Upper lobe of left lung (tissue), 6 donors: ENCODE results near the gene SLC22A1. TPM values are rescaled to one million over a fixed set of nuclear protein-coding genes. Genes with fewer than 3 reads are reported as not detected.
"Not testable (repeated sequence)": the region's sequence is repeated elsewhere in the genome, so short reads cannot be mapped to it uniquely, and the experiment has no call there.

Experiments
- ATAC-seq, 2 donors: fragments of 200-7000 bp; cut with Tn5 transposase; one replicate each; pipeline ENCODE4 v1.9.1; 2022; ENCODE audit warnings: mild to moderate bottlenecking in 2 of 2, moderate library complexity in 2 of 2; ENCODE audit not compliant: low FRiP score in 2 of 2
- DNase-seq, 2 donors: peaks; one replicate each; pipeline ENCODE4 v3.0.0-alpha.2; 2019 to 2020
- H3K27ac ChIP-seq, 4 donors: fragments of 200-600 bp; sonication (generic); one replicate each; pipeline ENCODE4 v1.5.1; 2016 to 2019
- H3K27me3 ChIP-seq, 4 donors: fragments of 200-600 bp; sonication (generic); one replicate each; pipeline ENCODE4 v1.5.1; 2017 to 2019
- H3K36me3 ChIP-seq, 4 donors: fragments of 200-600 bp; sonication (generic); one replicate each; pipeline ENCODE4 v1.5.1; 2016 to 2019
- H3K4me1 ChIP-seq, 4 donors: fragments of 200-600 bp; sonication (generic); one replicate each; pipeline ENCODE4 v1.5.1; 2018 to 2019
- H3K4me3 ChIP-seq, 4 donors: fragments of 200-600 bp; sonication (generic); one replicate each; pipeline ENCODE4 v1.5.1; 2017 to 2019; ENCODE audit warnings: mild to moderate bottlenecking in 2 of 4, moderate library complexity in 1 of 4
- H3K9me3 ChIP-seq, 4 donors: fragments of 200-600 bp; sonication (generic); one replicate each; pipeline ENCODE4 v1.5.1; 2018 to 2019
- EP300 ChIP-seq, 4 donors: sonication (generic); formaldehyde crosslinking; IDR thresholded peaks; one replicate each; pipeline ENCODE4 v1.5.1; 2017; ENCODE audit warnings: antibody characterized with exemption in 4 of 4, control low read depth in 2 of 4
- POLR2A ChIP-seq, 4 donors: fragments of 450-650 bp; IDR thresholded peaks; one replicate each; pipeline ENCODE4 v1.5.1; 2016 to 2017; ENCODE audit warnings: antibody characterized with exemption in 4 of 4, mild to moderate bottlenecking in 2 of 4
- POLR2AphosphoS5 ChIP-seq, 2 donors: sonication (generic); formaldehyde crosslinking; IDR thresholded peaks; one replicate each; pipeline ENCODE4 v1.5.1; 2017; ENCODE audit warnings: antibody characterized with exemption in 2 of 2
- WGBS, 2 donors: methylation state at CpG; one replicate each; pipeline ENCODE4 v1.1.5; 2017 to 2018; 5-methylcytosine and 5-hydroxymethylcytosine counted together
- total RNA-seq, 6 donors: library from RNA; depleted of rRNA in 4 of 6; stranded (reverse); fragments of >200 nt in 4 of 6; gene quantifications; one replicate each; pipeline versions ENCODE4 v1.1.0 to v1.2.1, GENCODE V29; 2016 to 2021
- TF ChIP-seq, protein P1 (sequence below), 6 experiments: fragments of 450-650 bp in 4 of 6; fragments of 200-600 bp in 2 of 6; sonication (generic) in 2 of 6; IDR thresholded peaks; one replicate each; pipeline ENCODE4 v1.5.1; 2016 to 2019; ENCODE audit warnings: antibody characterized with exemption in 6 of 6
- donor health status: DM: no; HTN: no; CAD: no; lungs with moderate emphysema.
- donor health status: DM: no; HTN: yes; CAD: no; lungs with severe emphysema.

The SLC22A1 gene
- total RNA-seq, 6 donors from 2014 or later, result 0.67 to 4.2 (median 2.0) TPM

DNA sequence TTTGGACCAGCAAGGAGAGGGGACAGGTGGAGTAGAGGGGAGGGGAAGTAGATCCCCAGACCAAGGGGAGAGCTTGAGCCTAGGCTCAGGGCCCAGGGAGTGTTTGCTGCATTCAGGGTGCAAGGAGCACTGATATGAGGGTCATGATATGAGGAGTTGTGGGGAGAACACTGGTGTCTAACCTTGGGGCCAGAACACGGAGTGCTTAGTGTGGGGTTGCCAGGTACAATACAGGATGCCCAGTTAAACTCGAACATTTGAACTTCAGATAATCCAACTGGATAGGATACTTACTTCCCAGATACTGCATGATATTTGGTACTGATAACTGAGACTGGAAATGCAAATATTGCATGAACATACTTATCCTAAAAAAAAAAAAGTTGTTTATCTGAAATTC lies 2.4 kb downstream of the SLC22A1 start:
- no peak overlapping the region for H3K27ac ChIP-seq
- H3K4me1 ChIP-seq, result no peaks in the 10 kb centered on the region
- no peaks in the 10 kb centered on the region for H3K27me3 ChIP-seq
- no peak for TF ChIP-seq POLR2AphosphoS5 (IDR thresholded peaks at IDR 0.05)
- TF ChIP-seq, protein P1, sequence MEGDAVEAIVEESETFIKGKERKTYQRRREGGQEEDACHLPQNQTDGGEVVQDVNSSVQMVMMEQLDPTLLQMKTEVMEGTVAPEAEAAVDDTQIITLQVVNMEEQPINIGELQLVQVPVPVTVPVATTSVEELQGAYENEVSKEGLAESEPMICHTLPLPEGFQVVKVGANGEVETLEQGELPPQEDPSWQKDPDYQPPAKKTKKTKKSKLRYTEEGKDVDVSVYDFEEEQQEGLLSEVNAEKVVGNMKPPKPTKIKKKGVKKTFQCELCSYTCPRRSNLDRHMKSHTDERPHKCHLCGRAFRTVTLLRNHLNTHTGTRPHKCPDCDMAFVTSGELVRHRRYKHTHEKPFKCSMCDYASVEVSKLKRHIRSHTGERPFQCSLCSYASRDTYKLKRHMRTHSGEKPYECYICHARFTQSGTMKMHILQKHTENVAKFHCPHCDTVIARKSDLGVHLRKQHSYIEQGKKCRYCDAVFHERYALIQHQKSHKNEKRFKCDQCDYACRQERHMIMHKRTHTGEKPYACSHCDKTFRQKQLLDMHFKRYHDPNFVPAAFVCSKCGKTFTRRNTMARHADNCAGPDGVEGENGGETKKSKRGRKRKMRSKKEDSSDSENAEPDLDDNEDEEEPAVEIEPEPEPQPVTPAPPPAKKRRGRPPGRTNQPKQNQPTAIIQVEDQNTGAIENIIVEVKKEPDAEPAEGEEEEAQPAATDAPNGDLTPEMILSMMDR (IDR thresholded peaks at IDR 0.05), result no peak
- no peak for TF ChIP-seq POLR2A (IDR thresholded peaks at IDR 0.05)
- no peak for TF ChIP-seq EP300 (IDR thresholded peaks at IDR 0.05)
- WGBS, 2 donors, result 82 to 94% methylated on average over 2 of the region's 2 CpGs
- no peaks in the 10 kb centered on the region for H3K9me3 ChIP-seq
- no peak overlapping the region for H3K4me3 ChIP-seq
- DNase-seq (no peak), ATAC-seq (no peak)
- H3K36me3 ChIP-seq, result no peaks in the 10 kb centered on the region

DNA sequence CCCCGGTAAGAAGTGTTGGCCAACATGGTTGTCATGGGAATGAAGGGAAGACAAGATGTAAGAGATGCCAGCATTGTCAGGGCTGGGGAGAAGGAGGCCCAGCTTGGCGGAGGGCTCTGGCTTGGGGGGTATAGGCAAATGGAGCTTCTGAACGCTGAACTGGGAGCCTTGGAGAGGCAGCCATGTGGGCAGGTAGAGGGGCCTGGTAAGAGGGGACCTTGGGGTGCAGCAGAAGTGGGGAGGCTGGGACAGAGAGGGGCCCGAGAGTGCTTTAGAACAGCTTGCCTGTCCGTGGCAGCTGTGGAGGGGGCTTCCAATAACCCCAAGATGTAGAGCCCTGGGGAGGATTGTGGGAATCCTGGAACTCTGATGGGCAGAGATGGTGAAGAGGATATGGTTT lies 3.0 kb downstream of the SLC22A1 start:
- no peak for TF ChIP-seq POLR2A (IDR thresholded peaks at IDR 0.05)
- TF ChIP-seq EP300 (IDR thresholded peaks at IDR 0.05), result no peak
- no peak for TF ChIP-seq POLR2AphosphoS5 (IDR thresholded peaks at IDR 0.05)
- TF ChIP-seq, protein P1 (IDR thresholded peaks at IDR 0.05), result no peak
- 96 to 97% methylated on average over 3 to 5 of the region's 5 CpGs for WGBS, 2 donors
- no peaks in the 10 kb centered on the region for H3K9me3 ChIP-seq
- H3K4me1 ChIP-seq, result no peaks in the 10 kb centered on the region
- H3K27ac ChIP-seq, result no peak overlapping the region
- H3K36me3 ChIP-seq, result no peaks in the 10 kb centered on the region
- no peak for DNase-seq
- ATAC-seq, result no peak
- H3K27me3 ChIP-seq, result no peaks in the 10 kb centered on the region
- no peak overlapping the region for H3K4me3 ChIP-seq

DNA sequence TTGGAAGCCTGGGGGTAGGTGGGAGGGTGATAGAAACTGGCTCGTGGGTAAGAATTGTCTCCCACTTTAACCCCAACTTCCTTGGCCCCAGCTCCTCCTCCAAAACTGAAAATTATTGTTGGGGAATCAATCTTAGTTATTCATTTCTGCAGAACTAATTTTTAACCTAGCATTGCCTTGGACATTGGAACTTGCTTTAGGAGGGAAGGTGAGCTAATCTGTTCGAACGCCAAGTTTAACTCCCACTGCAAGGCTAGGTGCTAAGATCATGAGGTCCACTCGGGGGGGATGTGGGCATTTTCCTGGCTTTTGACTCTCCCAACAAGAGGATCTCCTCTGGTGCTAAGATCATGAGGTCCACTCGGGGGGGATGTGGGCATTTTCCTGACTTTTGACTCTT lies 3.5 kb downstream of the SLC22A1 start:
- not testable (repeated sequence) for H3K27ac ChIP-seq, H3K27me3 ChIP-seq, H3K4me1 ChIP-seq, DNase-seq, H3K4me3 ChIP-seq, H3K36me3 ChIP-seq, H3K9me3 ChIP-seq, ATAC-seq
- 90 to 91% methylated on average over 3 to 5 of the region's 5 CpGs for WGBS, 2 donors

DNA sequence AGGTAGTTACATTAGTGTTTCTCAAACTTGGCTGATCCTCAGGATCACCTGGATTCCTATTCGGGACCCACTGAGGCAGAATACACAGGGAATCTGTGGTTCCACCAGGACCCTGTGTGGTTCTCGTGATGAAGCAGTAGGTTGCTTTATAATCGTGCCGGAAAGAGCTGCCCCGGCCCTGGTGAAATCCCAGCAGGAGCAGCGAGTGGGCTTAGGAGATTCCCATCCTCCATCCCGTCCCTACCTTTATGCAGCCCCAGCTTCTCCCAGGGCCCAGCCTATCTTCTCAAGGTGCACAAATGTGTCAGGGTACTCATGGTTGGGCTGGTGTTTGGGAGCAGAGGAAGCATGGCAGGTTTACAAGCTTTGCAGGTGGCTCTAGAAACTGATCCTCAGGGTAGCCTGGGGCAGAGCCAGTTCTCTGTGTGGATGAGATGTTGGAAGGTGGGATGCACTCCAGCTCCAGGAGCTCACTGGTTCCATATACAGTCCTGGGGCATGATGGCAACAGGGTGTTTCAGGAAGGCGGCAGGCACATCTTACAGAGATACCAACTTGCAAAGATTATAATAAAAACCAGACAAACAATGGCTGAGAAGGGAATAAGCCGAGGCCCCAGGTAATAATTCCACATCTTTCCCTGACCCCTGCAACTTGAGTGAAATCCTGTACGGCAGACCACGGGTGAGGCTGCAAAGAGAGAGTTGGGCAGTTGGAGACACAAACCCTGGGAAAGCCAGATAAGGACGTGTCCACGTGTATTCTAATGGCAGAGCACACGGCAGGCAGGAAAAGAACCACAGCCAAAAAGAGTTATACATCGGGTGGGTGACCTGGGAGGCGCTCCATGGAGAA lies 5.9 kb downstream of the SLC22A1 start:
- WGBS, 2 donors, result 88 to 95% methylated on average over 16 of the region's 16 CpGs
- H3K4me3 ChIP-seq, result no peak overlapping the region
- no peaks in the 10 kb centered on the region for H3K36me3 ChIP-seq
- no peak overlapping the region for H3K27ac ChIP-seq
- DNase-seq (no peak), ATAC-seq (no peak)
- TF ChIP-seq POLR2AphosphoS5 (IDR thresholded peaks at IDR 0.05) (no peak), POLR2A (IDR thresholded peaks at IDR 0.05) (no peak), EP300 (IDR thresholded peaks at IDR 0.05) (no peak)
- TF ChIP-seq, protein P1 (IDR thresholded peaks at IDR 0.05), result no peak
- no peaks in the 10 kb centered on the region for H3K4me1 ChIP-seq
- no peaks in the 10 kb centered on the region for H3K27me3 ChIP-seq
- H3K9me3 ChIP-seq, result no peaks in the 10 kb centered on the region

DNA sequence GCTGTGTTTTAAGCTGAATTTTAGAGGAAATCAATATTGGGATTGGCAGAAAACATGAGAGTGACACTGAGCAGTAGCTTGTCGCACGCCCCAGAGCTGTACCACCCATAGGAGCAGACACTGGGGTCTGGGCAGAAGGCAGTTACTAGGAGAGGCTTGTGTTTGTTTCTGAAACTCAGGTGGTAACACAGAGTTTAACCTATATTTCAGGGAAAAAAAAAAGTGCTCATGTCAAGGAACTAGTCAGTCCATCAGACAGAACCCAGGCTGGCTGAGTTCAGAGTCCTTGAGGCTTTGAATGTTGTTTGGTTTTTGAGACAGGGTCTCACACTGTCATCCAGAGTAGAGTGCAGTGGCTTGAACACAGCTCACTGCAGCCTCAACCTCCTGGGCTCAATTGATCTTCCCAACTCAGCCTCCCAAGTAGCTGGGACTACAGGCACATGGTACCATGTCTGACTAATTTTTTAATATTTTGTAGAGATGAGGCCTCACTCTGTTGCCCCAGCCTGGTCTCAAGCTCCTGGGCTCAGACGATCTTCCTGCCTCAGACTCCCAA lies 6.6 kb downstream of the SLC22A1 start:
- DNase-seq, result no peak

More for the DNA sequence above, 6.6 kb downstream of the SLC22A1 start:
- Histone ChIP-seq H3K36me3 (no peaks in the 10 kb centered on the region), H3K27ac (no peak overlapping the region), H3K9me3 (no peaks in the 10 kb centered on the region), H3K27me3 (no peaks in the 10 kb centered on the region), H3K4me1 (no peaks in the 10 kb centered on the region), H3K4me3 (no peak overlapping the region)
- ATAC-seq, result no peak
- TF ChIP-seq, protein P1 (IDR thresholded peaks at IDR 0.05), result no peak
- TF ChIP-seq POLR2AphosphoS5 (IDR thresholded peaks at IDR 0.05) (no peak), EP300 (IDR thresholded peaks at IDR 0.05) (no peak), POLR2A (IDR thresholded peaks at IDR 0.05) (no peak)
- 95 to 98% methylated on average over 3 of the region's 3 CpGs for WGBS, 2 donors
